GM12878 (cell line): ENCODE results near the gene FLVCR2. TPM values are rescaled to one million over a fixed set of nuclear protein-coding genes. Genes with fewer than 3 reads are reported as not detected.
A peak's percentile ranks its signal among the peaks of the same experiment; 100 is the strongest.

Experiments
- EED ChIP-seq: sonication (generic); IDR thresholded peaks from 2 replicates; pipeline ENCODE4 v1.6.1; 2016; ENCODE audit warnings: antibody characterized with exemption, low read depth
- EGR1 ChIP-seq, 2 experiments: IDR thresholded peaks; 1 replicate in 1 of 2; 2 replicates in 1 of 2; pipeline ENCODE4 v1.6.1; 2011 to 2012; ENCODE audit warnings: low read depth in 2 of 2, low read length in 2 of 2, borderline replicate concordance in 1 of 2, mild to moderate bottlenecking in 1 of 2, moderate library complexity in 1 of 2
- ESRRA ChIP-seq: IDR thresholded peaks from 2 replicates; pipeline ENCODE4 v1.6.1; 2012; ENCODE audit warnings: mild to moderate bottlenecking, low read length, improper control_type of control experiment
- HDGF ChIP-seq: fragments of 450-650 bp; IDR thresholded peaks from 2 replicates; pipeline ENCODE4 v1.6.1; 2016; ENCODE audit warnings: antibody characterized with exemption
- JUNB ChIP-seq: IDR thresholded peaks from 2 replicates; pipeline ENCODE4 v1.6.1; 2016; ENCODE audit warnings: antibody characterized with exemption, mild to moderate bottlenecking
- JUND ChIP-seq: IDR thresholded peaks from 2 replicates; pipeline ENCODE4 v1.6.1; 2012; ENCODE audit warnings: low read depth, mild to moderate bottlenecking, low read length, improper control_type of control experiment, moderate library complexity
- KAT2A ChIP-seq: conservative IDR thresholded peaks from 2 replicates; pipeline ENCODE4 v1.6.1; 2011; ENCODE audit warnings: low read depth, low read length; ENCODE audit not compliant: control insufficient read depth
- MLLT1 ChIP-seq: fragments of 450-650 bp; IDR thresholded peaks from 2 replicates; pipeline ENCODE4 v1.6.1; 2016; ENCODE audit warnings: mild to moderate bottlenecking
- MTA3 ChIP-seq: IDR thresholded peaks from 2 replicates; pipeline ENCODE4 v1.6.1; 2012; ENCODE audit warnings: low read length, inconsistent platforms, borderline replicate concordance
- MYC ChIP-seq: IDR thresholded peaks from 2 replicates; pipeline ENCODE4 v1.6.1; 2011; ENCODE audit warnings: mild to moderate bottlenecking, low read length, moderate library complexity, inconsistent platforms; ENCODE audit not compliant: insufficient read depth, insufficient replicate concordance, insufficient read length, severe bottlenecking
- NBN ChIP-seq: fragments of 450-650 bp; IDR thresholded peaks from 2 replicates; pipeline ENCODE4 v1.6.1; 2016
- NFYB ChIP-seq: IDR thresholded peaks from 2 replicates; pipeline ENCODE4 v1.6.1; 2011; ENCODE audit warnings: low read depth, mild to moderate bottlenecking, low read length, improper control_type of control experiment, moderate library complexity; ENCODE audit not compliant: insufficient read depth
- POLR2AphosphoS2 ChIP-seq: IDR thresholded peaks from 2 replicates; pipeline ENCODE4 v1.6.1; 2011; ENCODE audit warnings: low read depth, mild to moderate bottlenecking, low read length, improper control_type of control experiment, moderate library complexity
- RCOR1 ChIP-seq: conservative IDR thresholded peaks from 2 replicates; pipeline ENCODE4 v1.6.1; 2012; ENCODE audit warnings: low read depth, low read length, improper control_type of control experiment
- SIX5 ChIP-seq: IDR thresholded peaks from 2 replicates; pipeline ENCODE4 v1.6.1; 2011; ENCODE audit warnings: mild to moderate bottlenecking, low read depth, low read length, moderate library complexity; ENCODE audit not compliant: severe bottlenecking
- TAF1 ChIP-seq: IDR thresholded peaks from 2 replicates; pipeline ENCODE4 v1.6.1; 2011; ENCODE audit warnings: mild to moderate bottlenecking, low read depth, low read length, borderline replicate concordance
- YY1 ChIP-seq: IDR thresholded peaks from 2 replicates; pipeline ENCODE4 v1.6.1; 2011; ENCODE audit warnings: low read depth, mild to moderate bottlenecking, low read length
- ZBED1 ChIP-seq: IDR thresholded peaks from 2 replicates; pipeline ENCODE4 v1.6.1; 2016; ENCODE audit warnings: borderline replicate concordance
- polyA plus RNA-seq, 11 experiments: library from polyadenylated mRNA; depleted of rRNA in 4 of 11; unstranded in 6 of 11; stranded (reverse) in 5 of 11; fragments of >200 nt; fragmentation: Nextera tagmentation in 4 of 11; fragmentation: Illumina TruSeq in 1 of 11; extraction: Ambion mirVana in 4 of 11; extraction: Trizol in 1 of 11; gene quantifications; 1 replicate in 1 of 11; 2 replicates in 10 of 11; pipeline versions ENCODE4 v1.2.1 to v1.2.3, GENCODE V29; 2011 to 2016; ENCODE audit warnings: inconsistent platforms in 2 of 11, missing spikeins in 2 of 11, low read depth in 1 of 11
- total RNA-seq, 4 experiments: library from RNA; depleted of rRNA in 3 of 4; stranded (reverse); fragments of >200 nt in 3 of 4; fragmentation: Illumina TruSeq in 1 of 4; extraction: Trizol in 1 of 4; gene quantifications; 2 replicates each; pipeline versions ENCODE4 v1.2.1 to v1.2.3, GENCODE V29; 2013 to 2021
- TF ChIP-seq, protein P1 (sequence below): fragments of 450-650 bp; IDR thresholded peaks from 2 replicates; pipeline ENCODE4 v1.6.1; 2017; ENCODE audit warnings: mild to moderate bottlenecking, moderate library complexity
- TF ChIP-seq, protein P2 (sequence below): IDR thresholded peaks from 2 replicates; pipeline ENCODE4 v1.6.1; 2012; ENCODE audit warnings: low read depth, low read length, improper control_type of control experiment
- TF ChIP-seq, protein P3 (sequence below): fragments of 450-650 bp; IDR thresholded peaks from 2 replicates; pipeline ENCODE4 v1.6.1; 2014; ENCODE audit warnings: mild to moderate bottlenecking
- TF ChIP-seq, protein P4 (sequence below): fragments of 450-650 bp; IDR thresholded peaks from 2 replicates; pipeline ENCODE4 v1.6.1; 2017; ENCODE audit warnings: borderline replicate concordance

Gene FLVCR2
- total and polyA plus RNA-seq, 10 of the 15 experiments (the other 5 are each of a cell fraction or from before 2014, with no cell fraction given): 0.24 to 3.7 (median 1.6) TPM

GRCh38 chr14:75673345-75674035 is 95.1 kb downstream of the FLVCR2 start (continued):
- TF ChIP-seq, protein P1, sequence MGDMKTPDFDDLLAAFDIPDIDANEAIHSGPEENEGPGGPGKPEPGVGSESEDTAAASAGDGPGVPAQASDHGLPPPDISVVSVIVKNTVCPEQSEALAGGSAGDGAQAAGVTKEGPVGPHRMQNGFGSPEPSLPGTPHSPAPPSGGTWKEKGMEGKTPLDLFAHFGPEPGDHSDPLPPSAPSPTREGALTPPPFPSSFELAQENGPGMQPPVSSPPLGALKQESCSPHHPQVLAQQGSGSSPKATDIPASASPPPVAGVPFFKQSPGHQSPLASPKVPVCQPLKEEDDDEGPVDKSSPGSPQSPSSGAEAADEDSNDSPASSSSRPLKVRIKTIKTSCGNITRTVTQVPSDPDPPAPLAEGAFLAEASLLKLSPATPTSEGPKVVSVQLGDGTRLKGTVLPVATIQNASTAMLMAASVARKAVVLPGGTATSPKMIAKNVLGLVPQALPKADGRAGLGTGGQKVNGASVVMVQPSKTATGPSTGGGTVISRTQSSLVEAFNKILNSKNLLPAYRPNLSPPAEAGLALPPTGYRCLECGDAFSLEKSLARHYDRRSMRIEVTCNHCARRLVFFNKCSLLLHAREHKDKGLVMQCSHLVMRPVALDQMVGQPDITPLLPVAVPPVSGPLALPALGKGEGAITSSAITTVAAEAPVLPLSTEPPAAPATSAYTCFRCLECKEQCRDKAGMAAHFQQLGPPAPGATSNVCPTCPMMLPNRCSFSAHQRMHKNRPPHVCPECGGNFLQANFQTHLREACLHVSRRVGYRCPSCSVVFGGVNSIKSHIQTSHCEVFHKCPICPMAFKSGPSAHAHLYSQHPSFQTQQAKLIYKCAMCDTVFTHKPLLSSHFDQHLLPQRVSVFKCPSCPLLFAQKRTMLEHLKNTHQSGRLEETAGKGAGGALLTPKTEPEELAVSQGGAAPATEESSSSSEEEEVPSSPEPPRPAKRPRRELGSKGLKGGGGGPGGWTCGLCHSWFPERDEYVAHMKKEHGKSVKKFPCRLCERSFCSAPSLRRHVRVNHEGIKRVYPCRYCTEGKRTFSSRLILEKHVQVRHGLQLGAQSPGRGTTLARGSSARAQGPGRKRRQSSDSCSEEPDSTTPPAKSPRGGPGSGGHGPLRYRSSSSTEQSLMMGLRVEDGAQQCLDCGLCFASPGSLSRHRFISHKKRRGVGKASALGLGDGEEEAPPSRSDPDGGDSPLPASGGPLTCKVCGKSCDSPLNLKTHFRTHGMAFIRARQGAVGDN: no peak
- TF ChIP-seq, protein P2, sequence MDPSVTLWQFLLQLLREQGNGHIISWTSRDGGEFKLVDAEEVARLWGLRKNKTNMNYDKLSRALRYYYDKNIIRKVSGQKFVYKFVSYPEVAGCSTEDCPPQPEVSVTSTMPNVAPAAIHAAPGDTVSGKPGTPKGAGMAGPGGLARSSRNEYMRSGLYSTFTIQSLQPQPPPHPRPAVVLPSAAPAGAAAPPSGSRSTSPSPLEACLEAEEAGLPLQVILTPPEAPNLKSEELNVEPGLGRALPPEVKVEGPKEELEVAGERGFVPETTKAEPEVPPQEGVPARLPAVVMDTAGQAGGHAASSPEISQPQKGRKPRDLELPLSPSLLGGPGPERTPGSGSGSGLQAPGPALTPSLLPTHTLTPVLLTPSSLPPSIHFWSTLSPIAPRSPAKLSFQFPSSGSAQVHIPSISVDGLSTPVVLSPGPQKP: no peak
- TF ChIP-seq RCOR1 (no peak), NBN (no peak), JUNB (peak; percentile 98), JUND (peak; percentile 62), TAF1 (no peak), EED (no peak), YY1 (no peak), NFYB (no peak), KAT2A (no peak), HDGF (no peak), EGR1 (IDR thresholded peaks at IDR 0.05; ENCODE audit: borderline replicate concordance in 1 of 2, low read depth in 2 of 2, low read length in 2 of 2) (no peak), MTA3 (peak; percentile 68; the same call in 1 of the 2 replicates), MYC (no peak), ESRRA (no peak), SIX5 (no peak), ZBED1 (no peak), POLR2AphosphoS2 (no peak), MLLT1 (no peak)
- TF ChIP-seq, protein P3, sequence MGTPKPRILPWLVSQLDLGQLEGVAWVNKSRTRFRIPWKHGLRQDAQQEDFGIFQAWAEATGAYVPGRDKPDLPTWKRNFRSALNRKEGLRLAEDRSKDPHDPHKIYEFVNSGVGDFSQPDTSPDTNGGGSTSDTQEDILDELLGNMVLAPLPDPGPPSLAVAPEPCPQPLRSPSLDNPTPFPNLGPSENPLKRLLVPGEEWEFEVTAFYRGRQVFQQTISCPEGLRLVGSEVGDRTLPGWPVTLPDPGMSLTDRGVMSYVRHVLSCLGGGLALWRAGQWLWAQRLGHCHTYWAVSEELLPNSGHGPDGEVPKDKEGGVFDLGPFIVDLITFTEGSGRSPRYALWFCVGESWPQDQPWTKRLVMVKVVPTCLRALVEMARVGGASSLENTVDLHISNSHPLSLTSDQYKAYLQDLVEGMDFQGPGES: no peak
- TF ChIP-seq, protein P4, sequence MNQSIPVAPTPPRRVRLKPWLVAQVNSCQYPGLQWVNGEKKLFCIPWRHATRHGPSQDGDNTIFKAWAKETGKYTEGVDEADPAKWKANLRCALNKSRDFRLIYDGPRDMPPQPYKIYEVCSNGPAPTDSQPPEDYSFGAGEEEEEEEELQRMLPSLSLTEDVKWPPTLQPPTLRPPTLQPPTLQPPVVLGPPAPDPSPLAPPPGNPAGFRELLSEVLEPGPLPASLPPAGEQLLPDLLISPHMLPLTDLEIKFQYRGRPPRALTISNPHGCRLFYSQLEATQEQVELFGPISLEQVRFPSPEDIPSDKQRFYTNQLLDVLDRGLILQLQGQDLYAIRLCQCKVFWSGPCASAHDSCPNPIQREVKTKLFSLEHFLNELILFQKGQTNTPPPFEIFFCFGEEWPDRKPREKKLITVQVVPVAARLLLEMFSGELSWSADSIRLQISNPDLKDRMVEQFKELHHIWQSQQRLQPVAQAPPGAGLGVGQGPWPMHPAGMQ: no peak
